GM18519 (cell line): Measurements from ENCODE around the gene NSUN4.

Experiments
- ATAC-seq: cut with Tn5 transposase; IDR thresholded peaks from one replicate; pipeline ENCODE4 v1.9.1; 2021; ENCODE audit warnings: mild to moderate bottlenecking, moderate library complexity; ENCODE audit not compliant: unreplicated experiment, low FRiP score

The NSUN4 gene

DNA sequence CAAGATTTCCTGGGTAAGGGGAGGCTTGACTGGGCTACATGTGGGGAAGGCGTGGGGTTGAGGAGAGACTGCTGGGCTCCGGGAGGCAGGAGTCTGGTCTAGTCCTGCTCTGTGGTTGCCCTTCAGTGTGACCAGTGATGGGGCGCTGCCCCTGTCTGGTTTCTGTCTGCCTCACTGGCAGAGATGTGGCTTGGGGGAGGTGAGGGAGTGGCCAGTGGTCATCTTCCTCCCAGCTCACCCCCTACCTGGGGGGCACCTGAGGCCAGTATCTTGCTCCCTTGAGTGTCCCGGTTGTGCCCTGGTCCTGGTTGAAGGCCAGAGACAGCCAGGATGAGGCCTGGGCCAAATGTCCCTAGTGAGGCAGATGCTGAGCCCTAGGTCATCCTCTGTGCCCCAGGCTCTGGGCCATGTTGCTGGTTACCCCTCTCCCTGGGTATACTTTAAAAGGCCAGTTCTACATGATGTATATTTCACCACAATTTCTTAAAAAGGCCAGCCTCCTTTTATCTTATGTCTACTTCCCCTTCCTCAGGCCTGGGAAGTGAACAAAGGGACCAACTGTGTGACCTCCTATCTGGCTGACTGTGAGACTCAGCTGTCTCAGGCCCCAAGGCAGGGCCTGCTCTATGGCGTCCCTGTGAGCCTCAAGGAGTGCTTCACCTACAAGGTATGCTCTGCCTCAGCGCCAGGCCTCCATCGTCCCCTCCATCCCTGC is 64.0 kb downstream of the NSUN4 start:
- ATAC-seq, result no peak

DNA sequence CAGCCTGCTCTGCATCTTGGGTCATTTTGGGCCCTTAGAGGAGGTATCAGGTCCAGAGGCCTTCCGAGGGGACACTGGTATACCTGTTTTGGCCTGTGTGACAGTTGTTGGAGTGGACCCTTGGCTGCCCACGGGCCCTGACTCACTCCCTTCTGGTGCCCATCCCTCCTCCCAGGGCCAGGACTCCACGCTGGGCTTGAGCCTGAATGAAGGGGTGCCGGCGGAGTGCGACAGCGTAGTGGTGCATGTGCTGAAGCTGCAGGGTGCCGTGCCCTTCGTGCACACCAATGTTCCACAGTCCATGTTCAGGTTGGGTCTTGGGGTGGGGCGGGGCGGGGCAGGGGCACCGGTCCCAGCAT is 64.6 kb downstream of the NSUN4 start:
- ATAC-seq, result no peak

DNA sequence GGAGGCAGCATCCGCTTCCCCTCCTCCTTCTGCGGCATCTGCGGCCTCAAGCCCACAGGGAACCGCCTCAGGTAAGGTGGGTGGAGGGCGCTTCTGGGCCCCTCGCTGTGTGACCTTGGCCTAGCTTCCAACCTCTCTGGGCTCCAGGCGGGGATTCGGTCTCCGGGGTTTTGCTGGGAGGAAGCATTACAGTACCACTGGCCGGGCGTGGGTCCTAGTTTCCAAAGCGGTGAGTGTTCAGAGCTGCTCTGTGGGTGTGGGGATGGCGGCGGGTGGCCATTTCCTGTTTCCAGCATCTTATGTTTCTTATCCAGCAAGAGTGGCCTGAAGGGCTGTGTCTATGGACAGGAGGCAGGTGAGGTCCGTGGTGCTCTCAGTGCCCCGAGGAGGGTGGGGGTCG is 65.1 kb downstream of the NSUN4 start:
- ATAC-seq, result no peak

DNA sequence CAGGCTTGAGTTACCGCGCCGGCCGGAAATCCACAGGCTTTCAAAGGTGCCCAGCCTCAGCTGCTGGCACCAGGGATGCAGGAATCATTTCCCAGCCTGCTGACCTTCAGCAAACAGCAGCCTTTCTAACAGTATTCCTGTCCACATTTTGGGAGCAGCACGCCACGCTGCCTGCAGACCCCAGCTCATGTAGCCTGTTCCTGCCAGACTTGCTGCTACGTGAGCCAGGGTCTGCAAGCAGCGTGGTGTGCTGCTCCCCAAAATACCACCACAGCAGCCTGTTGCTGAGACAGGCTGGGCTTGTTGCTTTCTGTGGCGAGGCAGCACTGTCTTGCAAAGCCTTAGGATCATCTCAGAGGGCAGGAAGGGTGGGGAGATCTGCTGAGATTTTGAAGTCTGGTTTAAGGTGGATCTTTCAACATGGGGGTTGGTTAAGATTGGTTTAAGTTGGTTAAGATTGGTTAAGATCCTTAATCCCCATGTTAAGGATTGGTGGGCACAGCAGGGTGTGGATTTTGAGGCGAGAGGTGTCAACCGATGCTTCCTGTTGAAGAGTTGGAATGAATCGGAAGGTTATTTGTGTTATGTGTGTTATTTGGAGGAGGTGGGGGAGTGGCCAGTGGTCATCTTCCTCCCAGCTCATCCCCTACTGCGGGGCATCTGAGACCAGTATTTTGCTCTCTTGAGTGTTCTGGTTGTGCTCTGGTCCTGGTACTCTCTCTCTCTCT is 66.4 kb downstream of the NSUN4 start:
- ATAC-seq, result no peak

DNA sequence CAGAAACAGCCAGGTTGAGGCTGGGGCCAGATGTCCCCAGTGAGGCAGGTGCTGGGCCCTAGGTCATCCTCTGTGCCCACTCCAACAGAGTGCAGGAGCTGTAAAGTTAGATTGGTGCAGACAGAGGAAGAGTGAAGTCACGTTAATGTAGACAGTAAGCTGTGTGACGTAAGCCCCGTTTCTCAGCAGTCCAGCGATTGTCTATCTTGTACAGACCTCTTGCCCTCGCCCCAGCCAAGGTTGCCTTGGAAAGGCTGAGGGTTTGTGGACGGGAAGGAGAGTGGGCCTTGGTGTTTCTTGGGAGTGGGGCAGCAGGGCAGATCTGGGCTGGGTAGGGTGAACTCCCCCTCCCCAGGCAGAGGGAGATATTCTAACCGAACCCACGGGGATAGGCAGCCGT is 67.0 kb downstream of the NSUN4 start:
- no peak for ATAC-seq

DNA sequence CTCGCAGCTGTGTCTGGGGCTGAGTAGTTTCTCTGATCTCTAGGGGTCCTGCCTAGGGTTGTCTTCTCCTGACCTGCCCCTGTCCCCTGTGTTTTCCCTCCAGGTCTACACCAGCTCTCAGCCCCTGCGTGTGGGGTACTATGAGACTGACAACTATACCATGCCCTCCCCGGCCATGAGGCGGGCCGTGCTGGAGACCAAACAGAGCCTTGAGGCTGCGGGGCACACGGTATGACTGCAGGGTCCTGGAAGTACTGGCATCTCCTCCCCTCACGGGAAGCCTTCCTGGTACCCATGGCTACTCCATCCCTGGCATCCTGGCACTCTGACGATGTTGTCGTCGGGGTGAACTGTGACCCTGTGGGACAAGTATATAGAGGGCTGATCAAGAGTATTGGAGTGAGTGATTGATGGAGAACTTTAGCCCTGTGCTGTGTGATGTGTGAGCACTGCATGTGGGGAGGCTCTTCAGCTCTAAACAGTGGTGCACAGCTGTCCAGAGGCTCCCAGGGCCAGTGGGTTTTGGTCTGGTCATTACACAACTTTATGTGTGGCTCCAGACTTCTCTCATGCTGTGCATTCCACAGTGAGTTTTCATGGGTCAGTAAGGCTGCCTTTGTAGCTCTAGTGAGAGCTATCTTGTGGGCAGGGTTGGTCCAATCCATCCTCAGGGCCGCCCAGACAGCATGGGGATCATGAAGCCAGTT is 67.9 kb downstream of the NSUN4 start:
- ATAC-seq, result no peak

DNA sequence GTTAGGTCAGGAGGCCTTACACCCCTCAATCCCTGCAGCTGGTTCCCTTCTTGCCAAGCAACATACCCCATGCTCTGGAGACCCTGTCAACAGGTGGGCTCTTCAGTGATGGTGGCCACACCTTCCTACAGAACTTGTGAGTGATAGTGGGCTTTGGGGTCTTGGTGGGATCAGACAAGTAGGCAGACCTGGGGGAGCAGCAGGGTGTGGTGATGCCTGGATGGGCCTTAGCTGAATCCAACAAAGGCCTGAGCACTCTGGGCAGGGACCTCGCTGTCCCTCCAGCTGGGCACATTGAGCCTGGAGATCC is 68.4 kb downstream of the NSUN4 start:
- ATAC-seq, result no peak

DNA sequence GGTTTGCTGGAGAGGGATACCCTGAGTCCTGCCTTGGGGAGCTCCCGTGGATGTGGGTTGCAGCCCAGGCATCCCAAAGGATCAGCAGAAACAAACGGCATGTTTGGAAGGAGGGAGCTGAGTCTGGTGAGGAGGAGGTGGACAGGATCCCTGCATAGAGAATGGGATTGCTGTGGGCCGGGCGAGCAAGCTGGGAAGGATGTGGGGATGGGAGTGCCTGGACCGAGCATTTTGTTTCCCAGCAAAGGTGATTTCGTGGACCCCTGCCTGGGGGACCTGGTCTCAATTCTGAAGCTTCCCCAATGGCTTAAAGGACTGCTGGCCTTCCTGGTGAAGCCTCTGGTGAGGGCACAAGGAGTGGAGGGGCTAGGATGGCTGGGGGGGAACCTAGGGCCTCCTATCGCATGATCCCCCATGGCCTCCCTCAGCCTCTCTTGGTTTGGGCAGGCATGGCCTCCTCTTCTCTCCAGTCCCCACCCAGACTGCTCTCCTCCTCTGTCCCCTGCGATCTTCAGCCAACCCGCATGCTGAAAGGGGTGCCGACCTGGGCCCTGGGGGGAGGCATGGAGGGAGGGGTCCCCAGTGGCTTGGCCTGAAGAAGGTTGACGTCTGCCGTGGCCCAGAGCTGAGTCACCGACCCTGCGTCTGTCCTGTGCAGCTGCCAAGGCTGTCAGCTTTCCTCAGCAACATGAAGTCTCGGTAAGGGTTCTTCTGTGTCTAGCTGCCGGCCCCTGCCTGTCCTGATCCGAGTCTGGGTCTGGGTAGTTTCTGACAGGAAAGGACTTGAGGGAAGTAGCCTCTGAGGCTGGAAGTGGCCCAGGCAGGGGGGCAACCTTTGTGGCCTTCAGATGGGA is 69.8 kb downstream of the NSUN4 start:
- no peak for ATAC-seq

DNA sequence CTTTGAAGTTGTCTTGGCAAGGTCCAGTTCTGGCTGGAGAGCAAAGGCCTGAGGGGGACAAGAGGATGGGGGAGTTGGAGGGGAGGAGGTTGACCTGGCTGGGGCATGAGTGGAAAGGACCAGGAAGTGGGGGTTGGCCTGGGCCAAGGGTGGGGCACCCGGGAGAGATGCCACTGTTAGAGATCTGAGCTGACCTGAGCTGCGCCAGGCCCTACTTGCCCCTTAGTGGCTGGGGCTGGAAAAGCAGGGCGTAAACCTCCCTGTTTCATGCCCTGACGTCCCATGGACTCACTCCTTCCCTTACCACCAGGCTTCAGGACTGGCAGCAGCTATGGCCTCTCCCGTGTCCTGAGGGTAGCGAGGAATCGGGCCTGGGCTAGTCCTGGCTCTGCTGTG is 70.4 kb downstream of the NSUN4 start:
- ATAC-seq, result no peak
